Gastroesophageal sphincter (tissue), 3 donors: ENCODE results near the gene FAM78B.

ENCODE experiments used
- EP300 ChIP-seq: sonication (generic); formaldehyde crosslinking; IDR thresholded peaks from one replicate; pipeline ENCODE4 v1.6.1; 2017; ENCODE audit warnings: antibody characterized with exemption, mild to moderate bottlenecking
- POLR2A ChIP-seq, 2 donors: fragments of 450-650 bp; IDR thresholded peaks; one replicate each; pipeline ENCODE4 v1.6.1; 2017; ENCODE audit warnings: antibody characterized with exemption in 2 of 2, mild to moderate bottlenecking in 2 of 2, moderate library complexity in 1 of 2
- TF ChIP-seq, protein P1 (sequence below), 4 experiments: fragments of 200-600 bp in 2 of 4; fragments of 450-650 bp in 2 of 4; sonication (generic) in 1 of 4; IDR thresholded peaks; one replicate each; pipeline ENCODE4 v1.5.1; 2017 to 2019; ENCODE audit warnings: antibody characterized with exemption in 4 of 4, mild to moderate bottlenecking in 2 of 4, moderate library complexity in 2 of 4

DNA sequence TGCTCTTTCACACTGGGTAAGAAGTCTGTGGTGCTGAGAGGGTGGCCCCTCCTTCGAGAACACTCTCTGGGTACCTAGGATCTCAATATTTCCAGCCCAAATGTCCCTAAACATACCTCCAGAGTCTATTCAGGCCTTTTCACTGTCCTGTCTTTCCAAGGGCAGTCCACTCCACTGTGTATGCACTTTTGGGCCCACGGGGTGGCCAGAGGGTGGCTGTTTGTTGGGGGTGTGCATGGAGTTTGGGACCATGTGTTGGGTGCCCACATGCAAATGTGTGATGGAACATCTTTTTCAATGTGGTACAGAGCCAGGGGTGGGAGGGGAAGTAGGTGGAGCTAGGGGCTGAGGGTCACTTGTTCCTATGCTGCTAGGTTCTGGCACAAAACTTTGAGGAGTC is 87.5 kb downstream of the FAM78B start:
- TF ChIP-seq POLR2A (IDR thresholded peaks at IDR 0.05): no peak
- TF ChIP-seq EP300: no peak
- TF ChIP-seq, protein P1, sequence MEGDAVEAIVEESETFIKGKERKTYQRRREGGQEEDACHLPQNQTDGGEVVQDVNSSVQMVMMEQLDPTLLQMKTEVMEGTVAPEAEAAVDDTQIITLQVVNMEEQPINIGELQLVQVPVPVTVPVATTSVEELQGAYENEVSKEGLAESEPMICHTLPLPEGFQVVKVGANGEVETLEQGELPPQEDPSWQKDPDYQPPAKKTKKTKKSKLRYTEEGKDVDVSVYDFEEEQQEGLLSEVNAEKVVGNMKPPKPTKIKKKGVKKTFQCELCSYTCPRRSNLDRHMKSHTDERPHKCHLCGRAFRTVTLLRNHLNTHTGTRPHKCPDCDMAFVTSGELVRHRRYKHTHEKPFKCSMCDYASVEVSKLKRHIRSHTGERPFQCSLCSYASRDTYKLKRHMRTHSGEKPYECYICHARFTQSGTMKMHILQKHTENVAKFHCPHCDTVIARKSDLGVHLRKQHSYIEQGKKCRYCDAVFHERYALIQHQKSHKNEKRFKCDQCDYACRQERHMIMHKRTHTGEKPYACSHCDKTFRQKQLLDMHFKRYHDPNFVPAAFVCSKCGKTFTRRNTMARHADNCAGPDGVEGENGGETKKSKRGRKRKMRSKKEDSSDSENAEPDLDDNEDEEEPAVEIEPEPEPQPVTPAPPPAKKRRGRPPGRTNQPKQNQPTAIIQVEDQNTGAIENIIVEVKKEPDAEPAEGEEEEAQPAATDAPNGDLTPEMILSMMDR (IDR thresholded peaks at IDR 0.05): no peak
